B cell (primary cell): ENCODE results near the gene CHRM2. TPM values are rescaled to one million over a fixed set of nuclear protein-coding genes. Genes with fewer than 3 reads are reported as not detected.

Experiments used
- ATAC-seq: fragments of 200-7000 bp; cut with Tn5 transposase; one replicate; pipeline ENCODE4 v1.10.0; 2021; ENCODE audit warnings: low read depth, mild to moderate bottlenecking, moderate number of reproducible peaks, moderate library complexity
- CTCF ChIA-PET: fragments of 350-600 bp; sonication (Branson Sonifier 250); formaldehyde crosslinking; loops from one replicate; lab custom pipeline; 2021; ENCODE audit warnings: antibody characterized with exemption, inconsistent platforms; lab: Charles Lee
- POLR2A ChIA-PET: fragments of 350-600 bp; sonication (Branson Sonifier 250); formaldehyde crosslinking; loops from one replicate; lab custom pipeline; 2021; ENCODE audit warnings: antibody characterized with exemption; lab: Charles Lee
- DNase-seq: peaks from one replicate; pipeline ENCODE4 v3.0.0; 2013
- H2AFZ ChIP-seq: 2 replicates; pipeline ENCODE4 v1.6.1; 2012; ENCODE audit warnings: mild to moderate bottlenecking, low read depth, low read length; ENCODE audit not compliant: insufficient read depth, poor library complexity, severe bottlenecking
- H3K27ac ChIP-seq, 2 donors: 1 replicate in 1 of 2; 2 replicates in 1 of 2; pipeline ENCODE4 v1.5.1; 2012 to 2013; ENCODE audit warnings: low read length in 2 of 2, mild to moderate bottlenecking in 2 of 2, moderate library complexity in 1 of 2
- H3K27me3 ChIP-seq, 4 experiments: fragments of 200-600 bp in 1 of 4; sonication (generic) in 1 of 4; replicated peaks in 1 of 4; 1 replicate in 2 of 4; 2 replicates in 2 of 4; pipeline versions ENCODE4 v1.6.1 to v1.7.0; 2013 to 2016; ENCODE audit warnings: low read length in 3 of 4, mild to moderate bottlenecking in 2 of 4, mixed read lengths in 1 of 4, moderate library complexity in 1 of 4; ENCODE audit not compliant: insufficient read depth in 4 of 4, control insufficient read depth in 3 of 4; ENCODE audit errors: control extremely low read depth in 1 of 4
- H3K36me3 ChIP-seq, 2 experiments: replicated peaks in 1 of 2; 1 replicate in 1 of 2; 2 replicates in 1 of 2; pipeline versions ENCODE4 v1.6.1 to v1.7.1; 2013; ENCODE audit warnings: low read length in 1 of 2; ENCODE audit not compliant: insufficient read depth in 2 of 2, control insufficient read depth in 1 of 2; ENCODE audit errors: control extremely low read depth in 1 of 2, extremely low read depth in 1 of 2
- H3K4me1 ChIP-seq, 2 donors: fragments of 200-600 bp in 1 of 2; sonication (generic) in 1 of 2; 1 replicate in 1 of 2; 2 replicates in 1 of 2; pipeline versions ENCODE4 v1.5.1 to v1.6.1; 2013 to 2017; ENCODE audit warnings: low read length in 2 of 2; ENCODE audit not compliant: control insufficient read depth in 2 of 2, insufficient read depth in 2 of 2
- H3K4me2 ChIP-seq: replicated peaks from 2 replicates; pipeline ENCODE3; 2012; ENCODE audit warnings: mild to moderate bottlenecking, low read depth, low read length; ENCODE audit not compliant: poor library complexity, severe bottlenecking
- H3K4me3 ChIP-seq, 5 experiments: fragments of 200-600 bp in 1 of 5; sonication (generic) in 1 of 5; 1 replicate in 3 of 5; 2 replicates in 2 of 5; pipeline versions ENCODE4 v1.5.1 to v1.7.0; 2011 to 2016; ENCODE audit warnings: low read length in 4 of 5, mild to moderate bottlenecking in 4 of 5, low read depth in 2 of 5, control low read depth in 1 of 5, moderate library complexity in 1 of 5; ENCODE audit not compliant: insufficient read depth in 1 of 5; ENCODE audit errors: control extremely low read depth in 1 of 5, extremely low read depth in 1 of 5
- H3K79me2 ChIP-seq: fragments of 200-600 bp; sonication (generic); one replicate; pipeline ENCODE4 v1.6.0; 2016; ENCODE audit warnings: low read length; ENCODE audit not compliant: control insufficient read depth, insufficient read depth
- H3K9ac ChIP-seq: fragments of 200-600 bp; sonication (generic); 2 replicates; pipeline ENCODE4 v1.6.1; 2017; ENCODE audit warnings: mild to moderate bottlenecking, low read length, moderate library complexity
- H3K9me3 ChIP-seq, 3 donors: one replicate each; pipeline versions ENCODE4 v1.6.1 to v1.7.1; 2013; ENCODE audit warnings: low read length in 2 of 3; ENCODE audit not compliant: control insufficient read depth in 2 of 3, insufficient read depth in 1 of 3; ENCODE audit errors: control extremely low read depth in 1 of 3
- H4K20me1 ChIP-seq: 2 replicates; pipeline ENCODE4 v1.6.0; 2012; ENCODE audit warnings: mild to moderate bottlenecking, low read length; ENCODE audit not compliant: insufficient read depth, control insufficient read depth, poor library complexity, severe bottlenecking
- H3K27ac Mint-ChIP-seq: one replicate; pipeline ENCODE4 v1.8.0; 2021; ENCODE audit warnings: mixed read lengths
- H3K27me3 Mint-ChIP-seq: one replicate; pipeline ENCODE4 v1.8.0; 2021; ENCODE audit warnings: mixed read lengths
- H3K4me1 Mint-ChIP-seq: one replicate; pipeline ENCODE4 v1.8.0; 2021; ENCODE audit warnings: mixed read lengths
- H3K4me3 Mint-ChIP-seq: one replicate; pipeline ENCODE4 v1.8.0; 2021; ENCODE audit warnings: mixed read lengths
- H3K9me3 Mint-ChIP-seq: one replicate; pipeline ENCODE4 v1.8.0; 2022; ENCODE audit warnings: mixed read lengths; ENCODE audit not compliant: insufficient read depth
- EZH2 ChIP-seq: IDR thresholded peaks from 2 replicates; pipeline ENCODE4 v1.6.1; 2012; ENCODE audit warnings: borderline replicate concordance, low read depth, mild to moderate bottlenecking, moderate library complexity, low read length; ENCODE audit not compliant: insufficient read depth, poor library complexity, severe bottlenecking
- WGBS: methylation state at CpG from one replicate; pipeline ENCODE4 v1.1.5; 2013; ENCODE audit warnings: missing lambda C conversion rate; ENCODE audit not compliant: insufficient coverage; 5-methylcytosine and 5-hydroxymethylcytosine counted together
- intact Hi-C: fragments of 100-400 bp; cut with micrococcal nuclease; formaldehyde crosslinking; loops from one replicate; pipeline ENCODE4 v1.10.0; 2022
- polyA plus RNA-seq: library from polyadenylated mRNA; depleted of rRNA; stranded (reverse); fragments of >200 nt; gene quantifications from 2 replicates; pipeline ENCODE4 v1.2.3, GENCODE V29; 2012
- total RNA-seq, 2 donors: library from RNA; stranded (reverse); fragments of 120-200 nt in 1 of 2; gene quantifications; 1 replicate in 1 of 2; 2 replicates in 1 of 2; pipeline versions ENCODE4 v1.2.3 to v1.2.4, GENCODE V29; 2013 to 2022
- TF ChIP-seq, protein P1 (sequence below): fragments of 200-600 bp; IDR thresholded peaks from one replicate; pipeline ENCODE4 v1.8.0; 2022; ENCODE audit warnings: antibody characterized with exemption, mild to moderate bottlenecking

Gene CHRM2
- total and polyA plus RNA-seq, 2 donors (not counting 1 experiment from before 2014, with no cell fraction given) = not detected

DNA sequence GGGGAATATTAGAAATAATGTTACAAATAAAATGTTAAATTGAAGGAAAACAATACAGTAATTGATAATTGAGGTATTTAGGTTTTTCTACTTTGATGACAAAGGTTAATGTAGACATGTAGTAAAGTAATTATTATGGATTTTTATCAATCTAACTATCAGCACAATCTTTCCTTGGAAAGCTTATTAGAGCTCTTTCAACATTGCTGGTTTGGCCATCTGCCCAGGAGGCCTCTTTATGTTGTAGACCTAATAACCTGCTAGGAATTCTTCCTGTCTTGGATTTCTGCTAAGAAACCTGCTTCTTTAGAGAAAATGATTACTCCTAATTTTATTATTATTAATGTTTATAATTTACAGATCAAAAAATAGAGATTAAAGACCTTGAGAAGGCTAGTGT is 78.9 kb downstream of the CHRM2 start:
- no peak overlapping the region for H3K4me3 Mint-ChIP-seq
- no peak overlapping the region for H3K27ac ChIP-seq
- intact Hi-C loops = no loop called here
- ChIA-PET CTCF (no interaction called here), POLR2A (no interaction called here)
- no peaks in the 10 kb centered on the region for H3K79me2 ChIP-seq
- ATAC-seq = no peak
- H2AFZ ChIP-seq = no peak overlapping the region
- H3K9me3 Mint-ChIP-seq = peaks cover 5% of the 10 kb centered on the region
- no peak for DNase-seq
- no peaks in the 10 kb centered on the region for H3K9me3 ChIP-seq
- TF ChIP-seq, protein P1, sequence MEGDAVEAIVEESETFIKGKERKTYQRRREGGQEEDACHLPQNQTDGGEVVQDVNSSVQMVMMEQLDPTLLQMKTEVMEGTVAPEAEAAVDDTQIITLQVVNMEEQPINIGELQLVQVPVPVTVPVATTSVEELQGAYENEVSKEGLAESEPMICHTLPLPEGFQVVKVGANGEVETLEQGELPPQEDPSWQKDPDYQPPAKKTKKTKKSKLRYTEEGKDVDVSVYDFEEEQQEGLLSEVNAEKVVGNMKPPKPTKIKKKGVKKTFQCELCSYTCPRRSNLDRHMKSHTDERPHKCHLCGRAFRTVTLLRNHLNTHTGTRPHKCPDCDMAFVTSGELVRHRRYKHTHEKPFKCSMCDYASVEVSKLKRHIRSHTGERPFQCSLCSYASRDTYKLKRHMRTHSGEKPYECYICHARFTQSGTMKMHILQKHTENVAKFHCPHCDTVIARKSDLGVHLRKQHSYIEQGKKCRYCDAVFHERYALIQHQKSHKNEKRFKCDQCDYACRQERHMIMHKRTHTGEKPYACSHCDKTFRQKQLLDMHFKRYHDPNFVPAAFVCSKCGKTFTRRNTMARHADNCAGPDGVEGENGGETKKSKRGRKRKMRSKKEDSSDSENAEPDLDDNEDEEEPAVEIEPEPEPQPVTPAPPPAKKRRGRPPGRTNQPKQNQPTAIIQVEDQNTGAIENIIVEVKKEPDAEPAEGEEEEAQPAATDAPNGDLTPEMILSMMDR = no peak
- TF ChIP-seq EZH2 = no peak
- no peaks in the 10 kb centered on the region for H3K4me1 ChIP-seq
- no peak overlapping the region for H3K9ac ChIP-seq
- no peak overlapping the region for H3K27ac Mint-ChIP-seq
- H3K4me1 Mint-ChIP-seq = no peaks in the 10 kb centered on the region
- H4K20me1 ChIP-seq = no peaks in the 10 kb centered on the region
- no peak overlapping the region for H3K4me2 ChIP-seq
- H3K27me3 Mint-ChIP-seq = no peaks in the 10 kb centered on the region
- no peaks in the 10 kb centered on the region for H3K27me3 ChIP-seq
- H3K4me3 ChIP-seq = no peak overlapping the region
- no peaks in the 10 kb centered on the region for H3K36me3 ChIP-seq

DNA sequence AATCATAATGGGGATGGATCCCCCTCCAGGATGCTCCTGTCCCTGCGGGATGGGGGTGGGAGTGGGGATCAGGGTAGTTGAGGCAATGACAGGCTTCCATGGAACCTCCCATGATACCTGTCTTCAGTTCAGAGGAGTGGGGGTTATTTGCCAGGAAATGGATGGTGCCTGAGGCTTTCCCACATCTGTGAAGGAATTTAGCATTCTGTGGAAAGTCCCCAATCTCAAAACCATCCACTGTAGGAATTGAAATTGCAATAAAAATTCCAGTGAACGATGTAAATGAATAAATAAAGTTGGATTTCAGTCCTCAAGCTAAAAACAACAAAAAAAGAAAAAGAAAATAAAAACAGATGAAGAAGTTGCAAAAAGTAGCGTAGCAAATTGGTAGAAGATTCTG is 81.9 kb downstream of the CHRM2 start:
- no peaks in the 10 kb centered on the region for H3K27me3 ChIP-seq
- H3K4me3 ChIP-seq = no peak overlapping the region
- no peak for ATAC-seq
- no peaks in the 10 kb centered on the region for H3K36me3 ChIP-seq
- H3K4me3 Mint-ChIP-seq = no peak overlapping the region
- H3K9me3 ChIP-seq = no peaks in the 10 kb centered on the region
- no peak for DNase-seq
- no peak overlapping the region for H3K9ac ChIP-seq
- no peaks in the 10 kb centered on the region for H3K79me2 ChIP-seq
- H3K27ac Mint-ChIP-seq = no peak overlapping the region
- POLR2A ChIA-PET = no interaction called here
- peaks cover 10% of the 10 kb centered on the region for H3K9me3 Mint-ChIP-seq
- H3K27ac ChIP-seq = no peak overlapping the region
- no peaks in the 10 kb centered on the region for H3K27me3 Mint-ChIP-seq
- TF ChIP-seq, protein P1 = no peak
- TF ChIP-seq EZH2 = no peak
- no peak overlapping the region for H3K4me2 ChIP-seq
- WGBS = 89% methylated on average over 2 of the region's 3 CpGs
- no peaks in the 10 kb centered on the region for H3K4me1 ChIP-seq
- no peaks in the 10 kb centered on the region for H3K4me1 Mint-ChIP-seq
- CTCF ChIA-PET = no interaction called here
- H4K20me1 ChIP-seq = no peaks in the 10 kb centered on the region
- intact Hi-C loops = no loop called here
- H2AFZ ChIP-seq = no peak overlapping the region
